GM12878 (cell line): Measurements from ENCODE around the gene PBRM1. TPM values are rescaled to one million over a fixed set of nuclear protein-coding genes. Genes with fewer than 3 reads are reported as not detected.

Experiments
- ATAC-seq: fragments of 200-7000 bp; cut with Tn5 transposase; 3 replicates; pipeline ENCODE4 v1.9.1; 2020; ENCODE audit warnings: mild to moderate bottlenecking, moderate library complexity
- BruUV-seq: library from RNA; stranded (reverse); fragments of 400-500 nt; replicated peaks from 2 replicates; lab custom pipeline; 2021; lab: Mats Ljungman, UMichigan
- CTCF ChIA-PET: fragments of 300-600 bp; sonication (Branson Sonifier 250); formaldehyde crosslinking; extraction: SDS; loops from one replicate; lab custom pipeline; 2021; ENCODE audit warnings: inconsistent platforms; lab: Yijun Ruan, JAX
- POLR2A ChIA-PET: fragments of 350-600 bp; formaldehyde crosslinking; extraction: SDS; loops from one replicate; lab custom pipeline; 2021; ENCODE audit warnings: inconsistent platforms; lab: Charles Lee
- RAD21 ChIA-PET: fragments of 300-600 bp; sonication (Branson Sonifier 250); formaldehyde crosslinking; loops from one replicate; lab custom pipeline; 2023; ENCODE audit warnings: antibody characterized with exemption; ENCODE audit not compliant: unreplicated experiment; lab: Charles Lee
- SMC1A ChIA-PET: fragments of 300-600 bp; sonication (Branson Sonifier 250); formaldehyde crosslinking; loops from one replicate; lab custom pipeline; 2023; ENCODE audit not compliant: unreplicated experiment, uncharacterized antibody; lab: Charles Lee
- DNase-seq: peaks from one replicate; pipeline ENCODE4 v3.0.0-alpha.2; 2011; ENCODE audit warnings: low read depth, low spot score
- FAIRE-seq: peaks from 3 replicates; lab custom pipeline; 2011; peaks lifted over from hg19 to GRCh38; lab: Jason Lieb, UNC
- H2AFZ ChIP-seq: 2 replicates; pipeline ENCODE4 v1.6.0; 2011; ENCODE audit warnings: low read depth, low read length, control low read depth; ENCODE audit not compliant: control insufficient read depth
- H3K27ac ChIP-seq: 2 replicates; pipeline ENCODE4 v1.5.1; 2011; ENCODE audit warnings: control low read depth; ENCODE audit not compliant: control insufficient read depth, insufficient read depth
- H3K27me3 ChIP-seq, 2 experiments: replicated peaks in 1 of 2; 2 replicates each; pipeline versions ENCODE4 v1.6.0 to v1.6.1; 2011; ENCODE audit warnings: low read length in 1 of 2; ENCODE audit not compliant: control insufficient read depth in 2 of 2, insufficient read depth in 2 of 2
- H3K36me3 ChIP-seq, 2 experiments: 2 replicates each; pipeline ENCODE4 v1.5.1; 2011; ENCODE audit warnings: low read length in 1 of 2; ENCODE audit not compliant: control insufficient read depth in 2 of 2, insufficient read depth in 2 of 2
- H3K4me1 ChIP-seq: 2 replicates; pipeline ENCODE4 v1.6.1; 2011; ENCODE audit warnings: mild to moderate bottlenecking, low read length, moderate library complexity, mixed read lengths; ENCODE audit not compliant: control insufficient read depth, insufficient read depth
- H3K4me2 ChIP-seq: 2 replicates; pipeline ENCODE4 v1.6.0; 2011; ENCODE audit warnings: control low read depth; ENCODE audit not compliant: control insufficient read depth, insufficient read depth
- H3K4me3 ChIP-seq: fragments of 200-600 bp; sonication (generic); 2 replicates; pipeline ENCODE4 v1.5.1; 2016
- H3K79me2 ChIP-seq: 2 replicates; pipeline ENCODE4 v1.6.0; 2011; ENCODE audit warnings: low read length; ENCODE audit not compliant: control insufficient read depth, insufficient read depth
- H3K9ac ChIP-seq: 2 replicates; pipeline ENCODE4 v1.8.0; 2011; ENCODE audit warnings: low read length, control low read depth, mixed read lengths; ENCODE audit not compliant: control insufficient read depth, insufficient read depth
- H3K9me3 ChIP-seq: replicated peaks from 3 replicates; pipeline ENCODE4 v1.5.1; 2011; ENCODE audit warnings: mild to moderate bottlenecking, low read length; ENCODE audit not compliant: control insufficient read depth, insufficient read depth
- H4K20me1 ChIP-seq: 2 replicates; pipeline ENCODE4 v1.6.0; 2011; ENCODE audit not compliant: control insufficient read depth, insufficient read depth
- BCLAF1 ChIP-seq: fragments of 450-650 bp; IDR thresholded peaks from 2 replicates; pipeline ENCODE4 v1.6.1; 2017; ENCODE audit warnings: antibody characterized with exemption, mild to moderate bottlenecking, moderate library complexity
- CBFB ChIP-seq: IDR thresholded peaks from 2 replicates; pipeline ENCODE4 v1.6.1; 2016; ENCODE audit warnings: antibody characterized with exemption, low read depth
- CBX5 ChIP-seq: sonication (generic); IDR thresholded peaks from 2 replicates; pipeline ENCODE4 v1.6.1; 2016; ENCODE audit warnings: low read depth, moderate library complexity, mild to moderate bottlenecking, inconsistent platforms
- DPF2 ChIP-seq: fragments of 450-650 bp; IDR thresholded peaks from 2 replicates; pipeline ENCODE4 v1.6.1; 2017; ENCODE audit warnings: mild to moderate bottlenecking
- E2F8 ChIP-seq: fragments of 450-650 bp; IDR thresholded peaks from 2 replicates; pipeline ENCODE4 v1.6.1; 2018; ENCODE audit warnings: mild to moderate bottlenecking, low read depth, moderate library complexity; ENCODE audit not compliant: partially characterized antibody
- MEF2B ChIP-seq: fragments of 450-650 bp; IDR thresholded peaks from 2 replicates; pipeline ENCODE4 v1.6.1; 2018; ENCODE audit warnings: mild to moderate bottlenecking, moderate library complexity; ENCODE audit not compliant: partially characterized antibody, poor library complexity, severe bottlenecking
- MLLT1 ChIP-seq: fragments of 450-650 bp; IDR thresholded peaks from 2 replicates; pipeline ENCODE4 v1.6.1; 2016; ENCODE audit warnings: mild to moderate bottlenecking
- NFYA ChIP-seq: IDR thresholded peaks from 2 replicates; pipeline ENCODE4 v1.6.1; 2011; ENCODE audit warnings: low read depth, mild to moderate bottlenecking, low read length, improper control_type of control experiment, borderline replicate concordance
- TARDBP ChIP-seq: IDR thresholded peaks from 2 replicates; pipeline ENCODE4 v1.6.1; 2016; ENCODE audit warnings: borderline replicate concordance
- ZBED1 ChIP-seq: IDR thresholded peaks from 2 replicates; pipeline ENCODE4 v1.6.1; 2016; ENCODE audit warnings: borderline replicate concordance
- WGBS: methylation state at CpG from one replicate; pipeline ENCODE4 v1.1.6; 2016; ENCODE audit warnings: low lambda C conversion rate; ENCODE audit not compliant: insufficient replicate concordance, insufficient coverage; ENCODE audit errors: missing lambda C conversion rate; 5-methylcytosine and 5-hydroxymethylcytosine counted together
- in situ Hi-C: fragments of 300-500 bp; cut with MboI; formaldehyde crosslinking; loops from 9 replicates; pipeline ENCODE4 v1.14.3; 2018; ENCODE audit warnings: mixed read lengths
- intact Hi-C: fragments of 100-400 bp; cut with micrococcal nuclease; formaldehyde crosslinking; loops from one replicate; pipeline ENCODE4 v1.14.2; 2022; ENCODE audit not compliant: unreplicated experiment
- polyA plus RNA-seq, 11 experiments: library from polyadenylated mRNA; depleted of rRNA in 4 of 11; unstranded in 6 of 11; stranded (reverse) in 5 of 11; fragments of >200 nt; fragmentation: Nextera tagmentation in 4 of 11; fragmentation: Illumina TruSeq in 1 of 11; extraction: Ambion mirVana in 4 of 11; extraction: Trizol in 1 of 11; gene quantifications; 1 replicate in 1 of 11; 2 replicates in 10 of 11; pipeline versions ENCODE4 v1.2.1 to v1.2.3, GENCODE V29; 2011 to 2016; ENCODE audit warnings: inconsistent platforms in 2 of 11, missing spikeins in 2 of 11, low read depth in 1 of 11
- total RNA-seq, 4 experiments: library from RNA; depleted of rRNA in 3 of 4; stranded (reverse); fragments of >200 nt in 3 of 4; fragmentation: Illumina TruSeq in 1 of 4; extraction: Trizol in 1 of 4; gene quantifications; 2 replicates each; pipeline versions ENCODE4 v1.2.1 to v1.2.3, GENCODE V29; 2013 to 2021
- TF ChIP-seq, protein P1 (sequence below): IDR thresholded peaks from 2 replicates; pipeline ENCODE4 v1.6.1; 2011; ENCODE audit warnings: borderline replicate concordance, low read depth, mild to moderate bottlenecking, moderate library complexity, mixed read lengths, low read length; ENCODE audit not compliant: insufficient read depth; ENCODE audit errors: extremely low read length

Gene PBRM1
- total and polyA plus RNA-seq, 10 of the 15 experiments (the other 5 are each of a cell fraction or from before 2014, with no cell fraction given) = 8.9 to 88.9 (median 39.3) TPM

GRCh38 chr3:52524258-52524751, 161.4 kb downstream of the PBRM1 start:
- no peak overlapping the region for H3K4me2 ChIP-seq
- RAD21 ChIA-PET = no interaction called here
- no peak overlapping the region for H3K27ac ChIP-seq
- no peak for FAIRE-seq
- H3K9me3 ChIP-seq = no peaks in the 10 kb centered on the region
- H3K4me1 ChIP-seq = no peaks in the 10 kb centered on the region
- H3K4me3 ChIP-seq = no peak overlapping the region
- no peaks in the 10 kb centered on the region for H3K27me3 ChIP-seq
- no peak overlapping the region for H3K9ac ChIP-seq
- SMC1A ChIA-PET = no interaction called here
- H3K36me3 ChIP-seq = peaks cover 0 to 15% of the 10 kb centered on the region in 2 experiments; a peak in 2 of 4 replicates
- BruUV-seq = no TSS peak
- no peaks in the 10 kb centered on the region for H4K20me1 ChIP-seq
- 89% methylated on average over 18 of the region's 18 CpGs for WGBS
- no peak for DNase-seq
- ATAC-seq = no peak
- intact Hi-C loops (no loop called here), in situ Hi-C loops (no loop called here)
- TF ChIP-seq CBX5 (no peak), E2F8 (no peak), NFYA (no peak), BCLAF1 (no peak), CBFB (no peak), TARDBP (no peak), DPF2 (no peak), ZBED1 (no peak), MEF2B (no peak), MLLT1 (no peak)
- TF ChIP-seq, protein P1, sequence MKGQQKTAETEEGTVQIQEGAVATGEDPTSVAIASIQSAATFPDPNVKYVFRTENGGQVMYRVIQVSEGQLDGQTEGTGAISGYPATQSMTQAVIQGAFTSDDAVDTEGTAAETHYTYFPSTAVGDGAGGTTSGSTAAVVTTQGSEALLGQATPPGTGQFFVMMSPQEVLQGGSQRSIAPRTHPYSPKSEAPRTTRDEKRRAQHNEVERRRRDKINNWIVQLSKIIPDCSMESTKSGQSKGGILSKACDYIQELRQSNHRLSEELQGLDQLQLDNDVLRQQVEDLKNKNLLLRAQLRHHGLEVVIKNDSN = no peak
- CTCF ChIA-PET = no interaction called here
- no peaks in the 10 kb centered on the region for H3K79me2 ChIP-seq
- H2AFZ ChIP-seq = no peak overlapping the region
- POLR2A ChIA-PET = no interaction called here
